Kasumi-1 (cell line): Measurements from ENCODE around the gene HSPB2.
"Not testable (repeated sequence)": the region's sequence is repeated elsewhere in the genome, so short reads cannot be mapped to it uniquely, and the experiment has no call there.

Experiments
- DNase-seq, 2 experiments: peaks; one replicate each; lab custom pipeline; 2025; lab: John Stamatoyannopoulos, UW

The HSPB2 gene, protein sequence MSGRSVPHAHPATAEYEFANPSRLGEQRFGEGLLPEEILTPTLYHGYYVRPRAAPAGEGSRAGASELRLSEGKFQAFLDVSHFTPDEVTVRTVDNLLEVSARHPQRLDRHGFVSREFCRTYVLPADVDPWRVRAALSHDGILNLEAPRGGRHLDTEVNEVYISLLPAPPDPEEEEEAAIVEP

DNA sequence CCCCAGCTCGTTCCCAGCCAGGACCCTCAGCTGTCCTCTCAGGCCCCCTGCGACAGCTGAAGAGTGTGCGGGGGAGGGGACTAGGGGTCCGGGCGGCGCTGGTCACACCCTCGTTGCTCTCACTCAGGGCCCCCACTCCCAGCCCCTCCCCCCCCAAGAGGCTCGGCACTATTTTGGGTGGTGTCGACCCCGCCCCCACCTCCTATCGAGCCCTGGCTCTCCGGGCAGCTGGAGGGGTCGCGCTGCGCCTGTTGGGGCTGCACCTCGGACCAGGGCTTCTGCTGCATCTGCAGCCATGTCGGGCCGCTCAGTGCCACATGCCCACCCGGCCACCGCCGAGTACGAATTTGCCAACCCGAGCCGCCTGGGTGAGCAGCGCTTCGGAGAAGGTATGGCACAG lies at the start of gene HSPB2:
HSPB2 (plus strand) TSS at position 200 of the 400 bp plus-strand sequence; CDS start at position 296, 96 bp downstream.
- no peak for DNase-seq

GRCh38 chr11:111870113-111870512 lies 42.4 kb upstream of the HSPB2 start:
- no peak for DNase-seq

DNA sequence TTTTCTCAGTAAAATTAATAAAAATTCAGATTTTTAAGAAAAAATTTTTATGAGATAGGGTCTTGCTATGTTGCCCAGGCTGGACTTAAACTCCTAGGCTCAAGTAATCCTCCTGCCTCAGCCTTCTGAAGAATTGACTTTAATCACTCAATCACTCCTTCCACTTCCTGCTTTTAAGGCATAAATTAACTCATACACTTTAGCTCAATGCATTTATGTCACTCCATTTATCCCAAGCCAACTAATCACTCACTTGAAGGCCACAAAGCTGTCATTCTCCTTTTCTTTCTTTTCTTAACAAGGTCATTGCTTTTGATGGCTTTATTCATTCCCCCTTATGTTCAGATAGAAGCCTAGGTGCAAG lies 42.0 kb upstream of the HSPB2 start:
- peak; percentile 43 to 68 for DNase-seq

GRCh38 chr11:111870886-111871692 lies 41.4 kb upstream of the HSPB2 start, which contains the start of gene ALG9:
Gene ALG9 (minus strand): TSS chr11:111871581. CDS start chr11:111871482, 99 bp downstream.
- DNase-seq = peak; percentile 69 to 81

- no peak for DNase-seq
Measured at GRCh38 chr11:111871693-111872161, 40.8 kb upstream of the HSPB2 start.

DNA sequence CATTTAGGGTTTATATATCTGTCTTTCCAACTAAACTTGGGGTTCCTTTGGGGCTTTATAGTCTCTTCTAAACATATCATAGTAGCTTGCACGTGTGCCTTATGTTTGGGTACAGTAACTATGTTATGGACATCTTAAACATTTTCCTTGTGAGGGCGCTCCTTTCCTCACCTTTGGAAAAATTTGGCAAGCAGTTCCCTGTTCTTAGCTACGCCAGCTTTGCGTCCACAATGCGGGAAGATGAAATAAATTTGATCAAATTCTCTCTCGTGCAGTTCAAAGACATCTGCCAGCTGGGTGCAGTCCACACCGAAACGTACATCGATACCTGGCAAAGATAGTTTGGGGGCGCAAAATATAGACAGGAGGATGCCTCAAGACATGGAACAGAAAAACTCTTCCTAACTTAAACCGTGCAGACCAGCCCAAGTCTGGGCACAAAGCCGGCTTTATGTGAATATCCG lies 34.1 kb upstream of the HSPB2 start:
- DNase-seq = peak in 1 of 2 experiments; percentile 41

DNA sequence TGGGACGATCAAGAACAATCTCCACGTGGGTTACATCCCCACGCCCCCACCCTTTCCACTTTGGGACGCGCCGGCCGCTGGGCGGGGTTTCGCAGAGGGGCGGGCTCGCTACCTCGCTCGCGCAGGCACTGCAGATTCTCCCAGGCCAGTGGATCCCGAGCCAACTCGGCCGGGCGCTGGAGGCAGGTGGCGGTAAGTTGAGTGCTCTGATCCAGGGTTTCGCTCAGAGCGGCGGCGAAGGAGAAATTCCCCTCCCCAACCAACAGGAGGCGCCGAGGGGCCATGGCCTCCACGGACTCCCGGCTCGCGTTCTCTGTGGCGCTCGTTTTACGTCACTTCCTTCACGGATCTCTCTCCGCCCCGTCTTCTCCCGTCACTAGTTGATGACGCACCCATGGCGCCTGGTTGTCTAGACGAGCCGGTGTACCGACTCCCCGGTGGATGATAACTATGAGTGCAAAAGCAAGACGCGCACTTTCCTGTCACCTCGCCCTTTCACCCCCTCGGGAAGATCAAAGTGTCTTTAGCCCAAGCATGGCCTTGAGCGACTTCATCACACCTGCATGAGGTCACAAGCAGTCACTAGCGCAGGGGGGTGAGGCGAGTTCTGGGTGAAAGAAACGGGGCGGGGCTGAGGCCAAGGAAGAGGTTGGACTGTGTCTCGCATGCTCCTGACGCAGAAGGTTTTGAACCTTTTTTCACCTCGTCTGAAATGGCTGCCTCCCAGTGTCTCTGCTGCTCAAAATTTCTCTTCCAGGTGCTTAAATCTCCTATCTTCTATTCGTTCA lies 33.5 kb upstream of the HSPB2 start, which contains the start of the genes CFAP68 and FDXACB1:
CFAP68 (plus strand) TSS at position 693 of the 788 bp plus-strand sequence; CDS start at position 713, 20 bp downstream.
FDXACB1 (minus strand) TSS at position 317 of the 788 bp plus-strand sequence; CDS start at position 284, 33 bp downstream.
- DNase-seq = peak; percentile 97 to 98

DNA sequence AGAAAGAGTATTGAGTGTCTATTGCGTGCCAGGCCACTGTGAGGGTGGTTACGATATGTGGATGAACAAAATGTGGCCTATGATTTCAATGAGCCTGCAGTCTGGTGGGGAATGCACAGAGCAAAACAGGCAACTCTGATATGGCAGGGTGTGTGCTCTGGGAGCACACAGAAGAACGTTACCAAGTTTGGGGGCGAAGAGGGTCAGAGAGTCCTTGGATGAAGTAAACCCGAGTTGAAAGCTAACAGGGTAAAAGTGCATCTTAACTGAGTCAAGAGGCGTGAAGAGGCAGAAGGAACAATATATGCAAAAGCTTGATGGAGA lies 32.9 kb upstream of the HSPB2 start:
- no peak for DNase-seq

- no peak for DNase-seq
Measured at GRCh38 chr11:111882202-111882601, 30.3 kb upstream of the HSPB2 start.

DNA sequence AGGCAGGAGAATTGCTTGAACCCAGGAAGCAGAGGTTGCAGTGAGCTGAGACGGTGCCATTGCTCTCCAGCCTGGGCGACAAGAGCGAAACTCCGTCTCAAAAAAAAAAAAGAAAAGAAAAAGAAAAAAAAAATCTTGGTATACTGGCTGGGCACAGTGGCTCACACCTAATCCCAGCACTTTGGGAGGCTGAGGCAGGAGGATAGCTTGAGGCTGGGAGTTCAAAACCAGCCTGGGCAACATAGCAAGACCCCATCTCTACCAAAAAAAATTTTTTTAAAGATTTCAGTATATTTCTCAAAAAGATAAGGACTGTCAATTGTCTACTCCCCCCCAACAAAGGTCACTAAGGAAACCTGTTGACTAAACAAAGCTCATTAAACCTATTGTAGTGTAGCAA lies 27.5 kb upstream of the HSPB2 start:
- DNase-seq = not testable (repeated sequence)

GRCh38 chr11:111886032-111886431 lies 26.5 kb upstream of the HSPB2 start:
- DNase-seq = no peak

DNA sequence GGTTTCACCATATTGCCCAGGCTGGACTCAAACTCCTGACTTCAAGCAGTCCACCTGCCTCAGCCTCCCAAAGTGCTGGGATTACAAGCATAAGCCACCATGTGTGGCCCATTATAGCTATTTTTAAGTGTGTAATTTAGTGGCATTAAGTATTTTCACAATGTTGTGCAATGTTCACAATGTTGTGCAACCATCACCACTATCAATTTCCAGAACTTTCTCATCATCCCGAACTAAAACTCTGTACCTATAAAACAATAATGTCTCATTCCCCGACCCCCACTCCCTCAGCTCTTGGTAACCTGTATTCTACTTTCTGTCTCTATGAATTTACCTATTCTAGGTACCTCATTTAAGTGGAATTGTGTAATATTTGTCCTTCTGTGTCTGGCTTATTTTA lies 25.7 kb upstream of the HSPB2 start:
- DNase-seq = no peak

DNA sequence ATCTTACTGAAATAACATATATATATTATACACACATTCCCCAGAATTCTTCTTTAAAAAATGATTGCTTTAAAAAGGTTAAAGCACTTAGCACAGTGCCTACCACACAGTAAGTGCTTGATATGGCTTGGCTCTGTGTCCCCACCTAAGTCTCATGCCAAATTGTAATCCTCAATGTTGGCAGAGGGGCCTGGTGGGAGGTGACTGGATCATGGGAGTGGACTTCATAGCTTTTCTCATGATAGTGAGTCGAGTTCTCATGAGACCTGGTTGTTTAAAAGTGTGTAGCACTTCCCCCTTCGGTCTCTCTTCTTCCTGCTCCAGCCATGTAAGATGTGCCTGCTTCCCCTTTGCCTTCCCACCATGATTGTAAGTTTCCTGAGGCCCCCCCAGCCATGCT lies 7.1 kb upstream of the HSPB2 start:
- no peak for DNase-seq

DNA sequence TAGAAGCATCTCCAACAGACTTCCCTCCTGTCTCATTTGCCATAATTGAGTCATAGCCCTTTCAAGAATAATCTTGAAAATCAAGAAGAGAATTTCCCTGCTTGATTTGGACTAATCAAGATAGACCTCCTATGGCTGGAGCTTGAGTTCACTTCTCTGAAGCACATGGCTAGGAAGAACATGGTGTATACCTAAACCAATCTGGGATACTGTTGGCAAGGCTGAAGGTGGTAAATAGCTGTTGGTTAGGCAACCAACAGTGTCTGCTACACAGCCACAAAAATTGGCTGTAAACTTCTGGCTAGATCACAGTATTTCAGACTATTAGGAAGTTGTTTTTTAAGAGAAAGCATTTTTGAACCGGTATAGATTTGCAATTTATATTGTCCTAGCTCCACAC lies 5.9 kb upstream of the HSPB2 start:
- DNase-seq = no peak

DNA sequence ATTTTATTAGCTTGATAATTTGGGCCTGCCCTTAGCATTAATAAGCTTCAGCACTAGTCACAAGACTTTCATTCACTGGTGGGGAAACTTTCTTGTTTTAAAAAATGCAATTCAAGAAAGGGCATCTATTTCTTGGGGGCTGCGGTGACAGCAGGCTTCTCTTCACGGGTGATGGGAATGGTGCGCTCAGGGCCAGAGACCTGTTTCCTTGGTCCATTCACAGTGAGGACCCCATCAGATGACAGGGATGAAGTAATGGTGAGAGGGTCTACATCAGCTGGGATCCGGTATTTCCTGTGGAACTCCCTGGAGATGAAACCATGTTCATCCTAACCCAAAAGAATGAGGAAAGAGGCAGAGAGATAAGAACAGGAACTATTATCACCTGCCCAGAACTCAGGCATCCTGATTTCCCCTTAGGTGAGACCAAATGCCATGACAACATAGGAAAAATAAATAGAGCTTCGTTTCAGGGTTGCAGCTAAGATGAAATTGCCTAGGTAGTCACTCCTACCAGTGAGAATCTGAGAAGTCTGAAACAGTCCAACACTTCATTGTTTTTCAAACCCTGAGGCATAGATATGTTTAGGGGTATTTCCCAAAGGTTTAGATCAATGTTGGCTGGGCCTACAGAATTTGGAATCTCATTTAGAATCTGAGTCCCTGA lies 3.8 kb upstream of the HSPB2 start:
- no peak for DNase-seq

GRCh38 chr11:111909378-111909777 lies 3.2 kb upstream of the HSPB2 start:
- no peak for DNase-seq

DNA sequence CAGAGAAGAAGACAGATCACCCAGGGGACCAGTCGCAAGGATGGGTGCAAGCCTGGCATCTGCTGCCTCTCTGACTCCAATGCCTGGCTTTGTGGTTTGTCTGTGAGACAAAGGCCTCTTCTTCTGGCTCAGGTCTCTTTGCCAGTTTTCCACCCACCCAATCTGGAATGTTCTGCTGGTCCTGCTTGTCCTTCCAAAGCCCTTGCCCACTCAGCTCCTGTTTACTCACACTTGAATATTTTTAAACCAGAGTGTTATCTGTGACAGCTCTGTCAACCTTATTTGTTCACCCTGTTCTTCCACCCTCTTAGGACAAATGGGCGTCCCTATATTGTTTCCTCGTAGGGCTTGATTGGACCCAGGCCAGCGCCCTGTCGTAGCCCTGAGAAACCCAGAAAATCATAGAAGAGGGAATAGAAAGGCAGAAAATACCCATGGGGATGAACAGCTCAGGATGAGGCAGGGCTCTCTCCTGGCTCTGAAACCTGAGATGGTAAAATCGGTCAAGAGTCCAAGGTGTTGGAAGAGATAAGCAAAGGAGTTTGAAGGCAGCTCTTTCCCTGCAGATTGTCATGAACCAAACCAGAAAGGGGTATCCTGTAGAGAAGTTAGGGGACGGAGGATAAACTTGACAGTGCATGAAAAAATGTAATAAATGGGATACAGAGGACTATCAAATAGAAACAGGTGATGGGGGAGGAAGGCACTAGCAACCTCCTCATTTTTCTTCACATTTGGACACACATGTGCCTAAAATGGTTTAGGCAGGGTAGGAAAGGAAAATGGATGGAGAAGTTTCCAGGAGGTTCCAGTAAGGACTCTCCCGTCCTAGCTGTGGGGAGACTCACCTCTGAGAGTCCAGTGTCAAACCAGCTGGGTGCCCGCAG lies 1.6 kb upstream of the HSPB2 start:
- no peak for DNase-seq

DNA sequence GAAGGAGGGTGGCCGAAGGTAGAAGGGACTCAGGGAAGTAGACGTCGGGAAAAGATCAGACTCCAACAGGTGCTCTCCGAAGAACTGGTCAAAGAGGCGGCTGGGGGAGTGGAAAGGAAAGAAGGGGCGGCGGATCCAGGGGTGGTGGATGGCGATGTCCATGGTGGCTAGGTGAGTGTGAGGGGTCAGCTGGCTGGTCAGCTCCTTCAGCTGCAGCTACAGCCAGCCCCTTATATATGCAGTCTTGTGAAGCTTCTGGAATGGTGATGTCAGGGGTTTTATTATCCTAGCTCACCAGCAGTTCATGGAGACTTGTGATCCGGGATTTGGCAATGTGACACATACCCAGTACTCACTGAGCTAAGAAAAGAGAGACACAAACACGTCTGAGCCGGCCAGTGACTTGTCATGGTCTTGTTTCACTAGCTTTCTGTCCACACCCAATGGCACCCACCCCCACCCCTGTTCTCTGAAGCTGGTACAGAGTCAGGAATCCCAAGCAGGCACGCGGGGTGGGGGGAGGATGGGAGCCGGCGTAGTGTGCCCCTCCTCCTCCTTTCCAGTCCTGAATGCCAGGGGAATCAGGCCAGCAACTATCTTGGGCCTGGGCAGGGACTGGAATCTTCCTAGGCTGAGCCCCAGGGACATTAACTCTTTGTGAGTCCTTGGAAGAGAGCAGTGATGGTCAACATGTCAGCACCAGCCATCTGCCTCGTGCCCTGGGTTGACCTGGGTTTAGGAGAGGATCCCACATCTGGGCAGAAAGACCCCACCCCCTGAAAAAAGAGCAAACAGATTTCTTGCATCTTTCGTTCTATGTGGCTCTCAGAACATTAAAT lies 752 bp upstream of the HSPB2 start, which contains the start of gene CRYAB:
CRYAB (minus strand) TSS at position 208 of the 839 bp plus-strand sequence; CDS start at position 162, 46 bp downstream.
- DNase-seq = no peak

DNA sequence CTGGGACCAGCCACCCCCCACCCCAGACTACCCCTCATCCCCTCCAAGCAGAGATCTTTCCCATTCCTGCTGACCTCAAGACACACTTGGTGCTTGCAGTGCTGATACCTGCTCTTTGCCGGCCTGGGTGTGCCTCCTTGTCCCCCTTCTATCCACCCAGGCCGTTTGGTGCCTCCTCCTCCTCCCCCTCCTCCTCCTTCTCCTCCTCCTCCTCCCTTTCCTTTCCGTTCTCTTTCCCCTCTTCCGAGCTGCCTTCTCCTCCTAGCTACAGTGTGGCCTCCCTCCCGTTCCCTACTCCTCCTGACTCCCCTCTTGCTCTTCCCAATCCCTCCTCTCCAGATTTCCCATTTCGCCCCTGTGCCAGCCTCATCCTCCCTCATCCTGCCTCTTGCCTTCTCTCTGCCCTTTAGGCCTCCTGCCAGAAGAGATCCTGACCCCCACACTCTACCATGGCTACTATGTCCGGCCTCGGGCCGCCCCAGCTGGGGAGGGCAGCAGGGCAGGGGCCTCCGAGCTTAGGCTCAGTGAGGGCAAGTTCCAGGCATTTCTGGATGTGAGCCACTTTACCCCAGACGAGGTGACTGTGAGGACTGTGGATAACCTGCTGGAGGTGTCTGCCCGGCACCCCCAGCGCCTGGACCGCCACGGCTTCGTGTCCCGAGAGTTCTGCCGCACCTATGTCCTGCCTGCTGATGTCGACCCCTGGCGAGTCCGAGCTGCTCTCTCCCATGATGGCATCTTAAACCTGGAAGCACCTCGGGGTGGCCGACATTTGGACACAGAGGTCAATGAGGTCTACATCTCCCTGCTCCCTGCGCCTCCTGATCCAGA lies 712 bp downstream of the HSPB2 start:
- DNase-seq = no peak
